OCI-LY7 (cell line): Measurements from ENCODE around the gene TMEM139. TPM values are rescaled to one million over a fixed set of nuclear protein-coding genes. Genes with fewer than 3 reads are reported as not detected.

Source experiments
- BruUV-seq: library from RNA; stranded (reverse); fragments of 400-500 nt; replicated peaks from 2 replicates; lab custom pipeline; 2021; lab: Mats Ljungman, UMichigan
- CTCF ChIA-PET: fragments of 300-600 bp; sonication (Branson Sonifier 250); formaldehyde crosslinking; loops from one replicate; lab custom pipeline; 2022; ENCODE audit warnings: antibody characterized with exemption; ENCODE audit not compliant: unreplicated experiment; lab: Charles Lee
- POLR2A ChIA-PET: fragments of 300-600 bp; sonication (Branson Sonifier 250); formaldehyde crosslinking; loops from one replicate; lab custom pipeline; 2022; ENCODE audit warnings: antibody characterized with exemption; lab: Charles Lee
- DNase-seq: peaks from one replicate; pipeline ENCODE4 v3.0.0-alpha.2; 2015; ENCODE audit warnings: low spot score
- H2AFZ ChIP-seq: fragments of 200-600 bp; sonication (generic), shearing (Covaris generic); 2 replicates; pipeline ENCODE4 v1.6.1; 2014; ENCODE audit warnings: mild to moderate bottlenecking, antibody characterized with exemption, low read length, moderate library complexity
- H3K27ac ChIP-seq: fragments of 200-600 bp; sonication (generic); 2 replicates; pipeline ENCODE4 v1.5.1; 2014; ENCODE audit warnings: mixed run types, low read depth, mild to moderate bottlenecking, moderate library complexity, low read length, inconsistent platforms; ENCODE audit not compliant: poor library complexity, severe bottlenecking
- H3K36me3 ChIP-seq: fragments of 200-600 bp; sonication (generic); 2 replicates; pipeline ENCODE4 v1.6.1; 2014; ENCODE audit warnings: mild to moderate bottlenecking, antibody characterized with exemption, low read length, moderate library complexity, mixed read lengths; ENCODE audit not compliant: insufficient read depth
- H3K4me1 ChIP-seq: fragments of 200-600 bp; sonication (generic); 2 replicates; pipeline ENCODE4 v1.5.1; 2014; ENCODE audit warnings: mild to moderate bottlenecking, low read length; ENCODE audit not compliant: insufficient read depth, poor library complexity, severe bottlenecking
- H3K4me2 ChIP-seq: fragments of 200-600 bp; sonication (generic); 2 replicates; pipeline ENCODE4 v1.6.1; 2014; ENCODE audit warnings: mild to moderate bottlenecking, low read length
- H3K4me3 ChIP-seq: fragments of 200-600 bp; sonication (generic); 2 replicates; pipeline ENCODE4 v1.5.1; 2014; ENCODE audit warnings: mild to moderate bottlenecking, low read depth, low read length; ENCODE audit not compliant: poor library complexity, severe bottlenecking
- H3K79me2 ChIP-seq: fragments of 200-600 bp; sonication (generic); 2 replicates; pipeline ENCODE4 v1.6.1; 2016; ENCODE audit warnings: low read depth, mild to moderate bottlenecking, low read length, moderate library complexity, mixed read lengths; ENCODE audit not compliant: insufficient read depth
- H3K9me2 ChIP-seq: fragments of 200-600 bp; sonication (generic); 2 replicates; pipeline ENCODE4 v1.6.1; 2016; ENCODE audit warnings: mild to moderate bottlenecking, low read length, mixed read lengths; ENCODE audit not compliant: insufficient read depth
- H3K9me3 ChIP-seq: fragments of 200-600 bp; sonication (generic); 2 replicates; pipeline ENCODE4 v1.6.1; 2014; ENCODE audit warnings: mild to moderate bottlenecking, mixed run types, low read length, mixed read lengths
- H4K20me1 ChIP-seq: fragments of 200-600 bp; sonication (generic); 2 replicates; pipeline ENCODE4 v1.6.1; 2014; ENCODE audit warnings: mild to moderate bottlenecking, antibody characterized with exemption, low read length, moderate library complexity, mixed read lengths; ENCODE audit not compliant: insufficient read depth
- EZH2phosphoT487 ChIP-seq: fragments of 200-600 bp; sonication (generic); IDR thresholded peaks from 2 replicates; pipeline ENCODE4 v1.6.1; 2018; ENCODE audit warnings: low read depth, borderline replicate concordance, mild to moderate bottlenecking, mixed run types, antibody characterized with exemption, low read length, moderate library complexity, mixed read lengths
- intact Hi-C: fragments of 100-400 bp; cut with micrococcal nuclease; formaldehyde crosslinking; loops from one replicate; pipeline ENCODE4 v1.10.0; 2022; ENCODE audit not compliant: unreplicated experiment
- total RNA-seq, 2 experiments: library from RNA; depleted of rRNA in 1 of 2; stranded (reverse); fragments of >200 nt in 1 of 2; shearing (Covaris generic) in 1 of 2; gene quantifications; 2 replicates each; pipeline ENCODE4 v1.2.3, GENCODE V29; 2014 to 2022
- TF ChIP-seq, protein P1 (sequence below): fragments of 200-600 bp; sonication (generic); conservative IDR thresholded peaks from 2 replicates; pipeline ENCODE4 v1.5.1; 2014; ENCODE audit warnings: mild to moderate bottlenecking, antibody characterized with exemption, low read length, moderate library complexity, mixed read lengths

Gene TMEM139
- total RNA-seq, 2 experiments from 2014 or later: 0.46 TPM; not detected in 1

DNA sequence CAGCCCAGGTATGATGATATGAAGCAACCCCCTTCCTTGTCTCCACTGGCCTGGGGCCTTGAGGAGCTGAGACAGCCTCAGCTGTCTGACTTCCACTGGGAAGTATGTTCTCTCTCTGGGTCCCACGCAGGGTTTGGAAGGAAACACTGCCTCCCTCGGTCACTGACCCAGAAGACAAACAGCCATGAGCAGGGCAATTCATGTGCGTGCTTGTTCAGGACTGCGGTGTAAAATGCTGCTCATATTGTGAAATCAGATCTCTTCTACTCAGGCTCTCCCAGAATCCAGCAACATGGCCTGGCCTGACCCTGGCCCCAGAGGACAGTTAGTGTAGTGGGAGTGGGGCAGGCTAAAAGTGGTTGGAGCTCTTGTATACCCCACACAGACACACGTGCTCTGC, 33.9 kb downstream of the TMEM139 start:
- no peaks in the 10 kb centered on the region for H4K20me1 ChIP-seq
- no peaks in the 10 kb centered on the region for H3K79me2 ChIP-seq
- TF ChIP-seq, protein P1, sequence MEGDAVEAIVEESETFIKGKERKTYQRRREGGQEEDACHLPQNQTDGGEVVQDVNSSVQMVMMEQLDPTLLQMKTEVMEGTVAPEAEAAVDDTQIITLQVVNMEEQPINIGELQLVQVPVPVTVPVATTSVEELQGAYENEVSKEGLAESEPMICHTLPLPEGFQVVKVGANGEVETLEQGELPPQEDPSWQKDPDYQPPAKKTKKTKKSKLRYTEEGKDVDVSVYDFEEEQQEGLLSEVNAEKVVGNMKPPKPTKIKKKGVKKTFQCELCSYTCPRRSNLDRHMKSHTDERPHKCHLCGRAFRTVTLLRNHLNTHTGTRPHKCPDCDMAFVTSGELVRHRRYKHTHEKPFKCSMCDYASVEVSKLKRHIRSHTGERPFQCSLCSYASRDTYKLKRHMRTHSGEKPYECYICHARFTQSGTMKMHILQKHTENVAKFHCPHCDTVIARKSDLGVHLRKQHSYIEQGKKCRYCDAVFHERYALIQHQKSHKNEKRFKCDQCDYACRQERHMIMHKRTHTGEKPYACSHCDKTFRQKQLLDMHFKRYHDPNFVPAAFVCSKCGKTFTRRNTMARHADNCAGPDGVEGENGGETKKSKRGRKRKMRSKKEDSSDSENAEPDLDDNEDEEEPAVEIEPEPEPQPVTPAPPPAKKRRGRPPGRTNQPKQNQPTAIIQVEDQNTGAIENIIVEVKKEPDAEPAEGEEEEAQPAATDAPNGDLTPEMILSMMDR: no peak
- TF ChIP-seq EZH2phosphoT487: no peak
- no peaks in the 10 kb centered on the region for H3K9me3 ChIP-seq
- no peak overlapping the region for H3K27ac ChIP-seq
- ChIA-PET POLR2A (no interaction called here), CTCF (no interaction called here)
- H3K4me1 ChIP-seq: no peaks in the 10 kb centered on the region
- H3K9me2 ChIP-seq: no peaks in the 10 kb centered on the region
- H3K4me3 ChIP-seq: no peak overlapping the region
- no peak for DNase-seq
- intact Hi-C loops: no loop called here
- H3K4me2 ChIP-seq: no peak overlapping the region
- H3K36me3 ChIP-seq: no peaks in the 10 kb centered on the region
- H2AFZ ChIP-seq: no peak overlapping the region
- BruUV-seq: no TSS peak

DNA sequence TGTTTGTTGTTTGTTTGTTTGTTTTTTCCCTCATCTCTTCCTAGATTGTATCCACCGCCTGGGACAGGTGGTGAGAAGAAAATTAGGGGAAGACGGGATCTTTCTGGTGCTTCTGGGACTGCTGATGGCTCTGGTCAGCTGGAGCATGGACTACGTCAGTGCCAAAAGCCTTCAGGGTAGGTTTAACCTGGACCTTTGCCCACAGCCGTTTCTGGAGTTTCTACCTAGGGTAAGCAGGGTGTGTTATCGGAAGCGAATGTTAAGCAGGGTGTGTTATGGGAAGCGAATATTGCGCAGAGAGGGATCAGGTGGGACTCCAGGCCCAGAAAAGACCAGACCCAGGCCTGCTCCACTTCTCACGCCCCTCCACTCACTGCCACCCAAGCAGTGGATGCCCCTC, 35.9 kb downstream of the TMEM139 start:
- Histone ChIP-seq H3K4me1 (peaks cover 13% of the 10 kb centered on the region), H2AFZ (no peak overlapping the region), H3K79me2 (no peaks in the 10 kb centered on the region), H3K4me2 (no peak overlapping the region), H3K9me3 (no peaks in the 10 kb centered on the region), H3K27ac (no peak overlapping the region), H3K36me3 (no peaks in the 10 kb centered on the region), H3K9me2 (no peaks in the 10 kb centered on the region), H3K4me3 (no peak overlapping the region), H4K20me1 (no peaks in the 10 kb centered on the region)
- no peak for TF ChIP-seq EZH2phosphoT487
- TF ChIP-seq, protein P1: no peak
- no peak for DNase-seq
- intact Hi-C loops: no loop called here
- CTCF ChIA-PET: no interaction called here
- POLR2A ChIA-PET: no interaction called here
- no TSS peak for BruUV-seq

DNA sequence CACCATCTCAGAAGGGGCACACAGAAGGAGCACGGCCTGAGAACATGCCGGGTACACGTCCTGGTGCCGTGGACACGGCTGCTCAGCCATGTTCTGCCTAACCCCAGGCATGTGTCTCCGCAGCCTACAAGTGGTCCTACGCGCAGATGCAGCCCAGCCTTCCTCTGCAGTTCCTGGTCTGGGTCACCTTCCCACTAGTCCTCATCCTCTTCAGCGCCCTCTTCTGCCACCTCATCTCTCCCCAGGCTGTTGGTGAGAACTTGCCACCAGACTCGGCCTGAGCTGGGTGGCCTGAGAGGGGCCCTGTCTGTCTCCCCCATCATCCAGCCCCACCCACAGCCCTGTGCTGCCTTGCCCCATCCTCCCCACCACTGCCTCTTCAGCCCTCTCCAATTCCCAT, 36.5 kb downstream of the TMEM139 start:
- no peaks in the 10 kb centered on the region for H4K20me1 ChIP-seq
- H3K27ac ChIP-seq: no peak overlapping the region
- H3K4me3 ChIP-seq: no peak overlapping the region
- H2AFZ ChIP-seq: no peak overlapping the region
- DNase-seq: no peak
- intact Hi-C loops: no loop called here
- H3K79me2 ChIP-seq: no peaks in the 10 kb centered on the region
- ChIA-PET CTCF (no interaction called here), POLR2A (interaction anchor here (1.4 kb wide), 1 partner anchor 11 kb away, joined by 5 read pairs; no protein-coding TSS in a partner anchor)
- H3K9me2 ChIP-seq: no peaks in the 10 kb centered on the region
- H3K9me3 ChIP-seq: no peaks in the 10 kb centered on the region
- H3K4me1 ChIP-seq: peaks cover 19% of the 10 kb centered on the region
- BruUV-seq: no TSS peak
- H3K36me3 ChIP-seq: no peaks in the 10 kb centered on the region
- no peak overlapping the region for H3K4me2 ChIP-seq
- TF ChIP-seq, protein P1: no peak
- no peak for TF ChIP-seq EZH2phosphoT487
